Tibial nerve (tissue), 4 donors: ENCODE results near the gene CHAF1B.

Experiments
- EP300 ChIP-seq, 2 donors: sonication (generic); formaldehyde crosslinking; IDR thresholded peaks; one replicate each; pipeline ENCODE4 v1.6.1; 2017; ENCODE audit warnings: antibody characterized with exemption in 2 of 2, mild to moderate bottlenecking in 1 of 2
- POLR2A ChIP-seq, 2 donors: fragments of 450-650 bp; IDR thresholded peaks; one replicate each; pipeline ENCODE4 v1.6.1; 2017; ENCODE audit warnings: antibody characterized with exemption in 2 of 2, mild to moderate bottlenecking in 2 of 2, moderate library complexity in 2 of 2
- TF ChIP-seq, protein P1 (sequence below), 5 experiments: fragments of 200-600 bp in 3 of 5; fragments of 450-650 bp in 2 of 5; sonication (generic) in 3 of 5; IDR thresholded peaks; one replicate each; pipeline ENCODE4 v1.5.1; 2016 to 2019; ENCODE audit warnings: antibody characterized with exemption in 5 of 5, mild to moderate bottlenecking in 3 of 5, moderate library complexity in 2 of 5

DNA sequence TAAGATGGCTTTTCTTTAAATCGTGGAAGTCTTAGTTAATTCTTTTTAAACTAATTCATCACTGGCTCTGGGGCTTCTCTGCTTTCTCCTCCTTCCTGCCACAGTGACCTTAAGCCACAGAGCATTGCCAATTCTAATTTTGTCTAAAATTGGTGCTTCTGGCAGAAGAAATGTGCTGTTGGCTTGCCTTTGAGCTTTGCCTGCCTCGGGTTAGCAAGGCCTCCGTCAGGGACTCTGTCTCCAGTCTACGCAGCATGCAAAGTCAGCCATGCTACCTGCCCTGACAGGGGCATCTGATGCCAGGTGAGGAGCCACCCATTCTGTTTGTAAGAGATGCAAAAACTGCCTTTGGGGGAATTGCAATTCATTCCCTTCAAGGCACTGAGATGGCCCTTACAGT is 69.5 kb downstream of the CHAF1B start:
- TF ChIP-seq, protein P1, sequence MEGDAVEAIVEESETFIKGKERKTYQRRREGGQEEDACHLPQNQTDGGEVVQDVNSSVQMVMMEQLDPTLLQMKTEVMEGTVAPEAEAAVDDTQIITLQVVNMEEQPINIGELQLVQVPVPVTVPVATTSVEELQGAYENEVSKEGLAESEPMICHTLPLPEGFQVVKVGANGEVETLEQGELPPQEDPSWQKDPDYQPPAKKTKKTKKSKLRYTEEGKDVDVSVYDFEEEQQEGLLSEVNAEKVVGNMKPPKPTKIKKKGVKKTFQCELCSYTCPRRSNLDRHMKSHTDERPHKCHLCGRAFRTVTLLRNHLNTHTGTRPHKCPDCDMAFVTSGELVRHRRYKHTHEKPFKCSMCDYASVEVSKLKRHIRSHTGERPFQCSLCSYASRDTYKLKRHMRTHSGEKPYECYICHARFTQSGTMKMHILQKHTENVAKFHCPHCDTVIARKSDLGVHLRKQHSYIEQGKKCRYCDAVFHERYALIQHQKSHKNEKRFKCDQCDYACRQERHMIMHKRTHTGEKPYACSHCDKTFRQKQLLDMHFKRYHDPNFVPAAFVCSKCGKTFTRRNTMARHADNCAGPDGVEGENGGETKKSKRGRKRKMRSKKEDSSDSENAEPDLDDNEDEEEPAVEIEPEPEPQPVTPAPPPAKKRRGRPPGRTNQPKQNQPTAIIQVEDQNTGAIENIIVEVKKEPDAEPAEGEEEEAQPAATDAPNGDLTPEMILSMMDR (IDR thresholded peaks at IDR 0.05): no peak
- TF ChIP-seq POLR2A (IDR thresholded peaks at IDR 0.05) (no peak), EP300 (IDR thresholded peaks at IDR 0.05) (no peak)
